Small intestine (tissue), 7 donors: ENCODE data around the gene ZNF791. TPM values are rescaled to one million over a fixed set of nuclear protein-coding genes. Genes with fewer than 3 reads are reported as not detected.

Experiments
- DNase-seq, 2 donors: peaks; one replicate each; pipeline versions ENCODE4 v3.0.0 to v3.0.0-alpha.2; 2013
- FAIRE-seq: peaks from 2 replicates; lab custom pipeline; 2012; peaks lifted over from hg19 to GRCh38; lab: Jason Lieb, UNC
- H3K27ac ChIP-seq, 3 donors: one replicate each; pipeline ENCODE4 v1.5.1; 2013; ENCODE audit warnings: low read length in 2 of 3, mild to moderate bottlenecking in 2 of 3, control low read depth in 1 of 3, inconsistent platforms in 1 of 3, low read depth in 1 of 3, moderate library complexity in 1 of 3
- H3K27me3 ChIP-seq, 3 donors: one replicate each; pipeline ENCODE4 v1.6.1; 2013; ENCODE audit warnings: low read length in 3 of 3, inconsistent platforms in 1 of 3; ENCODE audit not compliant: control insufficient read depth in 3 of 3, insufficient read depth in 3 of 3
- H3K36me3 ChIP-seq, 3 donors: one replicate each; pipeline ENCODE4 v1.6.1; 2013; ENCODE audit warnings: low read length in 3 of 3, inconsistent platforms in 1 of 3, low read depth in 1 of 3, mild to moderate bottlenecking in 1 of 3, moderate library complexity in 1 of 3; ENCODE audit not compliant: control insufficient read depth in 3 of 3, insufficient read depth in 2 of 3
- H3K4me1 ChIP-seq, 3 donors: one replicate each; pipeline ENCODE4 v1.6.1; 2013; ENCODE audit warnings: low read length in 2 of 3, inconsistent platforms in 1 of 3, low read depth in 1 of 3, mild to moderate bottlenecking in 1 of 3, moderate library complexity in 1 of 3; ENCODE audit not compliant: control insufficient read depth in 3 of 3, insufficient read depth in 2 of 3
- H3K4me3 ChIP-seq, 3 donors: one replicate each; pipeline ENCODE4 v1.5.1; 2013; ENCODE audit warnings: low read length in 3 of 3, control low read depth in 1 of 3, inconsistent platforms in 1 of 3, low read depth in 1 of 3, mild to moderate bottlenecking in 1 of 3, moderate library complexity in 1 of 3
- H3K9me3 ChIP-seq, 2 donors: one replicate each; pipeline ENCODE4 v1.6.1; 2013; ENCODE audit warnings: low read depth in 1 of 2, low read length in 1 of 2; ENCODE audit not compliant: control insufficient read depth in 2 of 2, insufficient read depth in 1 of 2
- WGBS, 3 donors: extraction: QIAGEN DNeasy Blood & Tissue Kit; methylation state at CpG; one replicate each; pipeline ENCODE4 v1.1.7; 2013; 5-methylcytosine and 5-hydroxymethylcytosine counted together
- polyA plus RNA-seq, 4 donors: library from polyadenylated mRNA; stranded (reverse) in 3 of 4; unstranded in 1 of 4; fragments of 200-250 nt in 3 of 4; fragments of 120-200 nt in 1 of 4; gene quantifications; one replicate each; pipeline versions ENCODE4 v1.2.1 to v1.2.3, GENCODE V29; 2013
- donor health status: healthy with polysubstance abuse.
- donor health status: control.
- donor health status: control.
- donor health status: Bipolar disorder and iron deficiency.
- donor health status: healthy.

ZNF791 gene
- polyA plus RNA-seq, 4 donors: 4.7 to 17.7 (median 5.8) TPM

DNA sequence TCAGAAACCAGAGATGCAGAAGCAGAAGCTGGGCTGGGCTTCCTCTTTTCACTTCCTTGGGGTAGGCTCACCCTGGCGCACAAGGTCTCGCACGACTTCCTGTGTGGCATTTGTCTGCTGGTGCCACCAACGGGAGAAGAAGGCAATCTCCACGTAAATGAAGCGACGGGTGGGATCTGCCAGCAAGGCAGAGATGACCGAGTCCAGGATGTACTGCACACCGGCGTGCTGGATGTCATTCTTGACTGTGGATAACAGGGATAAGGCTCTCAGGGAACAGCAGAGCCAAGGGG lies 54.5 kb downstream of the ZNF791 start:
- no peak overlapping the region for H3K4me3 ChIP-seq
- peak overlapping the region in 1 of 3 donors; percentile 66 for H3K27ac ChIP-seq
- no peak for FAIRE-seq
- no peaks in the 10 kb centered on the region for H3K27me3 ChIP-seq
- H3K36me3 ChIP-seq: peaks cover 2 to 64% (median 7%) of the 10 kb centered on the region in 3 donors
- H3K9me3 ChIP-seq: no peaks in the 10 kb centered on the region
- WGBS, 3 donors: 69 to 93% (median 81%) methylated on average over 10 of the region's 10 CpGs
- DNase-seq: no peak
- H3K4me1 ChIP-seq: peaks cover 9 to 17% (median 12%) of the 10 kb centered on the region in 3 donors

DNA sequence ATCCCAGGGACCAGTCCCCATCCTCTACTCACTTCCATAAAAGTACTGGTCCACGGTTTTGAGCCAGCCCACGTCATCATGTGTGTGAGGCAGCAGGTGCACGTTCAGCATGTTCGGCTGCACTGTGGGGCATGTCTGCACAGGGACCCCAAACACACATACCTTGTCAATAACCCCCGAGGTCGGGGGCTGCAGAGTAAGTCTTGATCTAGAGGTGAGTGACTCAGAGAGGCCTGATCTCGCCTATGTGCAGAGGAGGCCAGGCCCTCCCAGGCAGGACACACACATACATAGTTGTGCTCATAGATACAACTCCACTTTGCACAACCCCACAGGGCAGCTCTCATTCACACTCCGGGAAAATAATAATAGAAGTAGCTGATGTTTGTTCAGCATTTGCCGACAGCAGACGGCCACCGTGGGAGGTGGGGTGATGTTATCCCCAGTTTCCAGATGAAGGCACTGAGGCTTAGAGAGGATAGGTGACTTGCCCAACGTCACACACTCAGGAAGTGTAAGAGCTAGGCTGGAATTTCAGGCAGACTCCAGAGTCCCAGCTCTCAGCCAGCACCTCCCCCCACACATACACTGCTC lies 55.0 kb downstream of the ZNF791 start:
- DNase-seq (no peak), FAIRE-seq (no peak)
- WGBS, 3 donors: 44 to 48% (median 47%) methylated on average over 12 of the region's 12 CpGs
- Histone ChIP-seq H3K9me3 (no peaks in the 10 kb centered on the region), H3K27me3 (no peaks in the 10 kb centered on the region), H3K27ac (peak overlapping the region in 1 of 3 donors; percentile 66), H3K4me1 (peaks cover 10 to 22% (median 12%) of the 10 kb centered on the region in 3 donors), H3K4me3 (peak overlapping the region; percentile 77 to 83 (median 82)), H3K36me3 (peaks cover 2 to 66% (median 7%) of the 10 kb centered on the region in 3 donors)

DNA sequence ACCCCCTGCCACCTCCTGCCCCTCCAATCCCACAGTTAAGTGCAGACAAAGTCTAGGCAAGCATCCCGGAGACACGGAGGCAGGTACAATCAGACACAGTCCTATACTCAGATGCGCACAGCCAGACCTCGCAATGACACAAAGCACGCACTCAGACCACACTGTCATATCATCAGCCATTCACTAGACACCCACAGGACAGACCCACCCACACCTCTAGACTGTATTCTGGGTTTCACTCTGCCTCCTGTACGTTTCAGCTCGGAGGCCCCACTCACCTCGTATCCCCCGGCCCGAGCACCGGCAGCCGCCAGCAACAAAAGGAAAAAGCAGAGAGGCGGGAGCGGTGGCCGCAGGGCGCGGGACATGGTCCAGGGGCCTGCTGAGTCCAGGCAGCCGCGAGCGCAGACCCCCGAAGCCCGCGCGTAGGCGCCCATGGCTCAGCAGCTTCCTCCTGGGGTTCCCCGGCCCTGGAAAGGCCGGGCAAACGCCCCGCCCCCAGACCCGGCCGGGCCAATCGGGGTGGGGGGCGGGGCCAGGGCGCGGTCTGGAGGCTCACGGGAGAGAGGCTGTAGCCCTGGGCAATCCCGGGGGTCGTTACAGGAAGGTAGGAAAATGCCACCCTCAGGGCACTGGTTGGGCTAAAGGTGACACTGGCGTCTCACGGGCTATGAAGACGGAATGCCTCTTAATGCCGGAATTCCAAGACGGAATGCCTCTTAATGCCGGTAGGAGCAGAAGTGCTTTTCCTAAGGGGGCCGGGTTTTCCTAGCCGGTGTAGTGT lies 55.7 kb downstream of the ZNF791 start, which contains the start of the genes MAN2B1 and WDR83:
Gene MAN2B1 (minus strand): TSS at position 478 of the 784 bp plus-strand sequence. CDS start 41 bp downstream, at position 437.
Gene WDR83 (plus strand): TSS at position 543 of the 784 bp plus-strand sequence. CDS start 2,984 bp downstream, outside the sequence.
- H3K27ac ChIP-seq: peak within 1 kb of the TSS in 2 of 3 donors; percentile 50 to 66
- 0 to 2% (median 1%) methylated on average over 44 to 46 of the region's 46 CpGs for WGBS, 3 donors

DNA sequence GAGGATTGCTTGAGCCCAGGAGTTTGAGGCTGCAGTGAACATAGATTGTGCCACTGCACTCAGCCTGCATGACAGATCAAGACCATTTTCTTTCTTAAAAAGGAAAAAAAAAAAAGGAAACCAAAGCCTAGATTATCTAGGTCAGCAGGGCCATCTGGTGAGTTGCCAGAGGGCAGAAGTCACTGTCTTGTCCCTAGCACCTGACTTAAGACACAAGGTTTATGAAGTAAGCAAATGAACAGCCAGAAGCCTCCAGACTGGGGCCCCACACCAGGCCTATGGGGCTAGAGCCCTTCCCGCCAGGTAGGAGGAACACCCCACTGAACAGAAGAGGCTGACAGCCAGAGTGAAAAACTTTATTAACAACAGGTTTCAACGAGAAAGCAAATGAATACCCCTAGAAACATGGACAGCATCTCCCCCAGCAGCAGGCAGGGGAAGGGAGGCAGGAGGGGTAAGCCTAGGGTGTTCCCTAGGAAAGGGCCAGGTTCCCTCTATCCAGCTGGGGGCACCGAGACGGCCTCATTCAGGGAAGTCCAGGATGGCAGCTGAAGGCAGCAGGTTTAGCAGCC lies 57.1 kb downstream of the ZNF791 start:
- FAIRE-seq (no peak), DNase-seq (peak in 1 of 2 donors; percentile 38)
- Histone ChIP-seq H3K9me3 (no peaks in the 10 kb centered on the region), H3K4me1 (peaks cover 10 to 22% (median 12%) of the 10 kb centered on the region in 3 donors), H3K36me3 (peaks cover 3 to 61% (median 3%) of the 10 kb centered on the region in 3 donors), H3K4me3 (peak overlapping the region in 1 of 3 donors; percentile 86), H3K27ac (peak overlapping the region in 1 of 3 donors; percentile 14), H3K27me3 (no peaks in the 10 kb centered on the region)
- 53 to 75% (median 65%) methylated on average over 4 of the region's 4 CpGs for WGBS, 3 donors

More for the DNA sequence above, 55.7 kb downstream of the ZNF791 start, which contains the start of the genes MAN2B1 and WDR83:
- DNase-seq (peak; percentile 80 to 93), FAIRE-seq (no peak)
- Histone ChIP-seq H3K4me3 (peak within 1 kb of the TSS; percentile 77 to 83 (median 82)), H3K9me3 (no peaks in the 10 kb centered on the region), H3K36me3 (peaks cover 2 to 61% (median 4%) of the 10 kb centered on the region in 3 donors), H3K4me1 (peaks cover 10 to 22% (median 12%) of the 10 kb centered on the region in 3 donors), H3K27me3 (no peaks in the 10 kb centered on the region)

DNA sequence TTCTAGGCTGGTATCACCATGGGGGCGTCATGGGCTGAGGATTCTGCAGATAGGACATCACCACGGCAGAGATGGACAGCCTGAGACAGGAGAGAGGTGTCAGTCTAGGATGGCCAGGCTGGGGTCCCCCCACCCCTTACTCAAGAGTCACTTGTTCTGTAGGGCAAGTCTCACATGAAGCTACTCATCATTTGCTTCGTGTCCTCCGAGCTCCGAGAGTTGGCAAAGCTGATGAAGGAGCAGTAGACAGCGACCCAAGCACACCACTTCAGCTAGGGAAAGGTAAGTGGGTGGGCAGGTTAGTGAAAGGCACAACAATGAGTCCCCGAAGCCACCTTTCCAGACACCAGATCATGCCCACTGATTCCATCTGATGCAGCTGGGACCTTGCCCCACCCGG lies 57.6 kb downstream of the ZNF791 start:
- DNase-seq: no peak
- 57 to 70% (median 62%) methylated on average over 8 of the region's 8 CpGs for WGBS, 3 donors
- Histone ChIP-seq H3K27me3 (no peaks in the 10 kb centered on the region), H3K27ac (peak overlapping the region in 2 of 3 donors; percentile 93 to 94), H3K4me3 (peak overlapping the region in 2 of 3 donors; percentile 86 to 88), H3K36me3 (peaks cover 3 to 61% (median 3%) of the 10 kb centered on the region in 3 donors), H3K9me3 (no peaks in the 10 kb centered on the region), H3K4me1 (peaks cover 10 to 22% (median 12%) of the 10 kb centered on the region in 3 donors)
- FAIRE-seq: no peak

DNA sequence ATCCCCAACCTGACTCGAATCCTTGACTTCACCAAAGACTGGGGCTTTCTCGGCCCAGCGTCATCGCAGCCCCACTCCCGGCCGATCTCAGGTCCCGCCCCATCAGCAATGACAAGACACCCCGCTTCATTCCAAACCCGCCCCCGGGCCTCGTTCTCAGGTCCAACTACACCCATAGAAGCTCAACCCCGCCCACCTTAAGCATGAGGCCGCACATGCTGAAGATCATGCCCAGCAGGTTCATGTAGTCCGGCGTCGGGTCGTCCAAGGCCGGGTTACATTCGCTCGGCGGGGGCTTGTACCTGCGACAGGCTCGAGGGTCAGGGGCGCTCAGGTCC lies 58.2 kb downstream of the ZNF791 start:
- peak overlapping the region; percentile 74 to 94 (median 93) for H3K27ac ChIP-seq
- FAIRE-seq (no peak), DNase-seq (peak; percentile 35 to 75)
- peak overlapping the region; percentile 77 to 88 (median 86) for H3K4me3 ChIP-seq
- H3K36me3 ChIP-seq: peaks cover 0 to 60% (median 6%) of the 10 kb centered on the region in 3 donors
- no peaks in the 10 kb centered on the region for H3K27me3 ChIP-seq
- 0 to 1% (median 1%) methylated on average over 24 of the region's 24 CpGs for WGBS, 3 donors
- H3K9me3 ChIP-seq: no peaks in the 10 kb centered on the region
- peaks cover 10 to 22% (median 12%) of the 10 kb centered on the region in 3 donors for H3K4me1 ChIP-seq

DNA sequence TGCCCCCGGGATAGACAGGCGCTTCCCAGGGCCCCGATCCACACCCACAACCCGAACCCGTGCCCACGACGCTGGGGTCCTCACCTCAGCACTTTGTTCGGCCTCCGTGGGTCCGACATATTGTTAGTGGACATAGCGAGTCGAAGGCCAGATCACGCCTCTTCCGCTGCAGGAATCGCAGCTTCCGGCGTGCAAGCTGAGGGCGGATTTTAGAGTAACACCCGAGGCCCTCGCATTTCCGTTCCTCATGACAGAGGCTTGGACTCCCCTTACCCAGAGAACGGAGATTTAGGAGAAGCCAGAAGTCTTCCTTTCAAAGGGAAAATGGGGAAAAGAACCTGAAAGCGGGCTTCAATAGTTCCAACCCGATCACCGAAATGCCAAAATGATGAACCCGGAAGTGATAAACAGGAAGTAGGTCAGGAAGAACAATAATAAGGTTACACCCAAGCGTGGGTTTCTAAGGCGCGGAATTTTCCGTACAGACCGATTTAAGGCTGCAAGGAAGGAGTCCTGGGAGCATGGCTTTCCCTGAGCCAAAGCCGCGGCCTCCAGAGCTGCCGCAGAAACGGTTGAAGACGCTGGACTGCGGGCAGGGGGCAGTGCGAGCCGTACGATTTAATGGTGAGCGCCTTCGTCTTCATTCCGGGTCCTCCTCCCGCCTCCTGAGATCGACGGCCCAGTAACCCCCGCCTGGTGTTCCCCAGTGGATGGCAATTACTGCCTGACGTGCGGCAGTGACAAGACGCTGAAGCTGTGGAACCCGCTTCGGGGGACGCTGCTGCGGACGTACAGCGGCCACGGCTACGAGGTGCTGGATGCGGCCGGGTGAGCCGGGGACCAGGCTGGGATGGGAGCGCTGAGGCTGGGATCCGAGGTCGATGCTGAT lies 58.8 kb downstream of the ZNF791 start:
- DNase-seq (peak; percentile 85 to 91), FAIRE-seq (no peak)
- no peaks in the 10 kb centered on the region for H3K27me3 ChIP-seq
- H3K9me3 ChIP-seq: no peaks in the 10 kb centered on the region
- WGBS, 3 donors: 0 to 1% (median 0%) methylated on average over 56 to 64 of the region's 64 CpGs
- H3K4me3 ChIP-seq: peak overlapping the region; percentile 77 to 88 (median 86)
- H3K4me1 ChIP-seq: peaks cover 10 to 22% (median 12%) of the 10 kb centered on the region in 3 donors
- H3K36me3 ChIP-seq: peaks cover 2 to 60% (median 6%) of the 10 kb centered on the region in 3 donors
- H3K27ac ChIP-seq: peak overlapping the region; percentile 74 to 94 (median 93)
